GM23338 (cell line): ENCODE data around the gene CRMP1. TPM values are rescaled to one million over a fixed set of nuclear protein-coding genes. Genes with fewer than 3 reads are reported as not detected.

Experiments
- ATAC-seq: fragments of 200-7000 bp; cut with Tn5 transposase; 3 replicates; pipeline ENCODE4 v1.9.1; 2020
- DNase-seq: peaks from one replicate; pipeline ENCODE4 v3.0.0-alpha.2; 2015; ENCODE audit warnings: low spot score
- H2AFZ ChIP-seq: fragments of 200-600 bp; sonication (generic); 2 replicates; pipeline ENCODE4 v1.8.0; 2016; ENCODE audit warnings: antibody characterized with exemption, mild to moderate bottlenecking, moderate library complexity
- H3F3A ChIP-seq: fragments of 200-600 bp; sonication (generic); replicated peaks from 2 replicates; pipeline ENCODE4 v1.8.0; 2017; ENCODE audit warnings: antibody characterized with exemption, mixed run types, low read depth
- H3K27ac ChIP-seq: fragments of 200-600 bp; sonication (generic); 2 replicates; pipeline ENCODE4 v1.6.1; 2016; ENCODE audit warnings: low read depth
- H3K27me3 ChIP-seq: fragments of 200-600 bp; sonication (generic); 2 replicates; pipeline ENCODE4 v1.8.0; 2016; ENCODE audit warnings: mild to moderate bottlenecking, mixed run types, moderate library complexity; ENCODE audit not compliant: insufficient read depth
- H3K36me3 ChIP-seq: fragments of 200-600 bp; sonication (generic); 2 replicates; pipeline ENCODE4 v1.8.0; 2016; ENCODE audit warnings: mild to moderate bottlenecking; ENCODE audit not compliant: insufficient read depth
- H3K4me1 ChIP-seq: fragments of 200-600 bp; sonication (generic); 2 replicates; pipeline ENCODE4 v1.8.0; 2016; ENCODE audit warnings: mild to moderate bottlenecking, moderate library complexity; ENCODE audit not compliant: insufficient read depth
- H3K4me2 ChIP-seq: fragments of 200-600 bp; sonication (generic); 2 replicates; pipeline ENCODE4 v1.7.1; 2017; ENCODE audit warnings: mixed run types
- H3K4me3 ChIP-seq: fragments of 200-600 bp; sonication (generic); 2 replicates; pipeline ENCODE4 v1.6.1; 2016; ENCODE audit warnings: mixed run types
- H3K79me2 ChIP-seq: fragments of 200-600 bp; sonication (generic); replicated peaks from 2 replicates; pipeline ENCODE4 v1.8.0; 2017; ENCODE audit warnings: mild to moderate bottlenecking; ENCODE audit not compliant: insufficient read depth
- H3K9me2 ChIP-seq: fragments of 200-600 bp; sonication (generic); 2 replicates; pipeline ENCODE4 v1.8.0; 2017; ENCODE audit not compliant: insufficient read depth
- H4K20me1 ChIP-seq: fragments of 200-600 bp; sonication (generic); replicated peaks from 2 replicates; pipeline ENCODE4 v1.8.0; 2017; ENCODE audit warnings: mild to moderate bottlenecking; ENCODE audit not compliant: insufficient read depth
- H3K27ac Mint-ChIP-seq: 2 replicates; pipeline ENCODE4 v1.8.0; 2020; ENCODE audit warnings: inconsistent platforms, mild to moderate bottlenecking, moderate library complexity, mixed read lengths
- H3K27me3 Mint-ChIP-seq: 3 replicates; pipeline ENCODE4 v1.8.0; 2022; ENCODE audit warnings: low read depth, mild to moderate bottlenecking, moderate library complexity, mixed read lengths, inconsistent platforms; ENCODE audit not compliant: insufficient read depth, poor library complexity
- H3K36me3 Mint-ChIP-seq: 3 replicates; pipeline ENCODE4 v1.8.0; 2021; ENCODE audit warnings: low read depth, mild to moderate bottlenecking, inconsistent platforms, moderate library complexity, mixed read lengths
- H3K4me1 Mint-ChIP-seq: 3 replicates; pipeline ENCODE4 v1.8.0; 2020; ENCODE audit warnings: mild to moderate bottlenecking, inconsistent platforms, mixed read lengths
- H3K4me3 Mint-ChIP-seq: 3 replicates; pipeline ENCODE4 v1.8.0; 2021; ENCODE audit warnings: moderate library complexity, mild to moderate bottlenecking, inconsistent platforms, mixed read lengths
- H3K9me3 Mint-ChIP-seq: 3 replicates; pipeline ENCODE4 v1.8.0; 2020; ENCODE audit warnings: moderate library complexity, mild to moderate bottlenecking, inconsistent platforms, mixed read lengths
- CREB1 ChIP-seq: fragments of 250-450 bp; sonication (Bioruptor Pico); IDR thresholded peaks from 2 replicates; pipeline ENCODE4 v1.5.0; 2020; ENCODE audit warnings: low read depth, mild to moderate bottlenecking, moderate library complexity
- EZH2 ChIP-seq: fragments of 200-600 bp; sonication (generic); IDR thresholded peaks from one replicate; pipeline ENCODE4 v1.8.0; 2017; ENCODE audit warnings: antibody characterized with exemption, mild to moderate bottlenecking, low read depth; ENCODE audit not compliant: unreplicated experiment
- JUNB ChIP-seq: IDR thresholded peaks from one replicate; pipeline ENCODE4 v1.6.1; 2016; ENCODE audit warnings: antibody characterized with exemption; ENCODE audit not compliant: unreplicated experiment
- POLR2AphosphoS5 ChIP-seq: IDR thresholded peaks from 2 replicates; pipeline ENCODE4 v1.6.1; 2016; ENCODE audit warnings: antibody characterized with exemption, low read depth
- STAT1 ChIP-seq: IDR thresholded peaks from one replicate; pipeline ENCODE4 v1.6.1; 2016; ENCODE audit warnings: antibody characterized with exemption; ENCODE audit not compliant: unreplicated experiment
- ZNF114 ChIP-seq: fragments of 250-450 bp; sonication (Bioruptor Pico); IDR thresholded peaks from 2 replicates; pipeline ENCODE4 v1.5.0; 2020; ENCODE audit warnings: mild to moderate bottlenecking, moderate library complexity
- ZNF331 ChIP-seq: fragments of 250-450 bp; sonication (Bioruptor Pico); IDR thresholded peaks from 2 replicates; pipeline ENCODE4 v1.5.0; 2020; ENCODE audit warnings: low read depth, mild to moderate bottlenecking, moderate library complexity
- long read RNA-seq: library from polyadenylated mRNA; unstranded; transcript quantifications from one replicate; pipeline ENCODE4 v2.0.0, GENCODE V29; 2020; ENCODE audit not compliant: unreplicated experiment
- polyA plus RNA-seq: library from polyadenylated mRNA; unstranded; fragments of >200 nt; fragmentation: Nextera tagmentation; extraction: Ambion mirVana; gene quantifications from 2 replicates; pipeline ENCODE4 v1.2.1, GENCODE V29; 2016
- total RNA-seq: library from RNA; depleted of rRNA; stranded (reverse); fragments of >200 nt; shearing (Covaris generic); gene quantifications from 2 replicates; pipeline ENCODE4 v1.2.3, GENCODE V29; 2014; rRNA removed
- TF ChIP-seq, protein P1 (sequence below): IDR thresholded peaks from 2 replicates; pipeline ENCODE4 v1.6.1; 2016; ENCODE audit warnings: antibody characterized with exemption
- TF ChIP-seq, protein P2 (sequence below): IDR thresholded peaks from one replicate; pipeline ENCODE4 v1.6.1; 2018; ENCODE audit warnings: antibody characterized with exemption; ENCODE audit not compliant: unreplicated experiment
- TF ChIP-seq, protein P3 (sequence below), 2 experiments: fragments of 200-600 bp in 1 of 2; sonication (generic) in 1 of 2; conservative IDR thresholded peaks; 2 replicates each; pipeline versions ENCODE4 v1.5.1 to v1.6.1; 2016 to 2017; ENCODE audit warnings: antibody characterized with exemption in 2 of 2, low read depth in 2 of 2, mild to moderate bottlenecking in 2 of 2, moderate library complexity in 1 of 2

CRMP1 gene
- total RNA-seq = 143 and 146 TPM in 2 replicates
- polyA plus RNA-seq = 52.7 and 53.6 TPM in 2 replicates
- long read RNA-seq, transcript CRMP1-205 (14 exons, 2,764 nt) = minor isoform, 6 of 65 reads
- long read RNA-seq, transcript CRMP1-202 (14 exons, 2,911 nt) = major isoform, 45 of 65 reads
- long read RNA-seq, partial matches to known transcripts = 8 of 65 reads
- long read RNA-seq, other reads (novel, unspliced or antisense) = 5 of 65 reads

DNA sequence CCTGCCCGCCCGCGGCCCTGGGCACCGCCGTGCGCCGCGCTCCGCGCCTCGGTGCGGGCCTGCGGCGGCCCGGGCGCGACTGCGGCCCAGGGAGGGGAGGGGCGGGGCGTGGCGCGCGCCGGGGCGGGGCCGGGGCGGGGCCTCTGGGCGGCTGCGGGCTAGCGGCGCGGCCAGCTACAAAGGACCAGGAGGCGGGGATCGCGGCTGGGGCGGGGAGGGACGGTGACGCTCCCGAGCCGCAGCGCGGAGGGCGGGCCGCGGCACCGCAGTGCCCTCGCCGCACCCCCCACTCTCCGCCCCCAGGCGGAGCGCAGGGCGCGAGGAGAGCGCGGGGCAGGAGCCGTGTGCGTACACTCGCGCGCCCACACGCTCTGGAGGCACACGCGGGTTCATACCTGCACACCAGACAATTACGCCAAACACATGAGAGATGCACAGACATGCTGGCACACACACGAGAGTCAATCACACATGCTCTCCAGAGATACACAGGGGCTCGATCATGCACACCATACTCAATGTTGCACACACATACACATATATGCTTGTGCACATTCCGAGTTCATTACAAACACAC lies at the start of gene CRMP1:
TSS of gene CRMP1 (minus strand) at position 83 of the 577 bp plus-strand sequence. CDS start 117 bp downstream, outside the sequence.
- Histone ChIP-seq H3K27ac (no peak within 1 kb of the TSS), H3K27me3 (peaks cover 69% of the 10 kb centered on the region), H3K9me2 (no peaks in the 10 kb centered on the region), H3K4me2 (peak within 1 kb of the TSS; percentile 99), H3K4me3 (peak within 1 kb of the TSS; percentile 93), H3K36me3 (no peaks in the 10 kb centered on the region), H3K79me2 (peaks cover 4% of the 10 kb centered on the region; the same call in 1 of the 2 replicates), H3F3A (0 out of 2 replicates have a peak, but pooled peaks cover 4% of the 10 kb centered on the region), H4K20me1 (peaks cover 8% of the 10 kb centered on the region; the same call in 1 of the 2 replicates), H3K4me1 (peaks cover 27% of the 10 kb centered on the region), H2AFZ (peak within 1 kb of the TSS; percentile 78; the same call in 1 of the 2 replicates)
- DNase-seq (peak; percentile 85), ATAC-seq (peak; percentile 21)
- peaks cover 70% of the 10 kb centered on the region for H3K27me3 Mint-ChIP-seq
- H3K9me3 Mint-ChIP-seq = peaks cover 13% of the 10 kb centered on the region; the same call in 2 of the 3 replicates
- no peaks in the 10 kb centered on the region; the same call in 1 of the 3 replicates for H3K36me3 Mint-ChIP-seq
- peak within 1 kb of the TSS; percentile 80 for H3K4me3 Mint-ChIP-seq
- TF ChIP-seq POLR2AphosphoS5 (0 out of 2 replicates have a peak, but pooled peaks have one; percentile 12), CREB1 (CRISPR knock-in tag) (peak; percentile 52; the same call in 1 of the 2 replicates), STAT1 (no peak)
- no peak within 1 kb of the TSS for H3K27ac Mint-ChIP-seq
- peaks cover 39% of the 10 kb centered on the region for H3K4me1 Mint-ChIP-seq

DNA sequence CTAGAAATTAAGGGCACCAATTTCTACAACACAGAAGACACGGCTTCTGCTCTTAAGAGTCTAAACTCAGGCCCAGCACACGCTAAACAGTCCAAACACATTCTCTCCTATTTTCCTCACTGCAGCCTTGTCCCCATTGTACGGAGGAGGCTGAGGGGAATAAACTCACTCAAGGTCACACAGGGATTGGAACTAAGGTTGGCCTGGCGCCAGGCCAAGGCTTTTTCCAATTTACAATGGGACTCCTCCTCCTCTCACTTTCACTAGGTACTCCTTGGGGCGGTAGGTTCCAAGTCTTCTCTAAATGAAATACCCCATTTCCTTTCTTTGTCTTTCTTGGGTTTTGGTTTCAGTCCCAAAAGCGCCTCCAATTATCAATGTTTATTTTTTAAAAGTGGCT lies 48.7 kb upstream of the CRMP1 start:
- H3K4me3 Mint-ChIP-seq = no peak overlapping the region
- TF ChIP-seq, protein P1, sequence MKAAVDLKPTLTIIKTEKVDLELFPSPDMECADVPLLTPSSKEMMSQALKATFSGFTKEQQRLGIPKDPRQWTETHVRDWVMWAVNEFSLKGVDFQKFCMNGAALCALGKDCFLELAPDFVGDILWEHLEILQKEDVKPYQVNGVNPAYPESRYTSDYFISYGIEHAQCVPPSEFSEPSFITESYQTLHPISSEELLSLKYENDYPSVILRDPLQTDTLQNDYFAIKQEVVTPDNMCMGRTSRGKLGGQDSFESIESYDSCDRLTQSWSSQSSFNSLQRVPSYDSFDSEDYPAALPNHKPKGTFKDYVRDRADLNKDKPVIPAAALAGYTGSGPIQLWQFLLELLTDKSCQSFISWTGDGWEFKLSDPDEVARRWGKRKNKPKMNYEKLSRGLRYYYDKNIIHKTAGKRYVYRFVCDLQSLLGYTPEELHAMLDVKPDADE = no peak
- TF ChIP-seq, protein P2, sequence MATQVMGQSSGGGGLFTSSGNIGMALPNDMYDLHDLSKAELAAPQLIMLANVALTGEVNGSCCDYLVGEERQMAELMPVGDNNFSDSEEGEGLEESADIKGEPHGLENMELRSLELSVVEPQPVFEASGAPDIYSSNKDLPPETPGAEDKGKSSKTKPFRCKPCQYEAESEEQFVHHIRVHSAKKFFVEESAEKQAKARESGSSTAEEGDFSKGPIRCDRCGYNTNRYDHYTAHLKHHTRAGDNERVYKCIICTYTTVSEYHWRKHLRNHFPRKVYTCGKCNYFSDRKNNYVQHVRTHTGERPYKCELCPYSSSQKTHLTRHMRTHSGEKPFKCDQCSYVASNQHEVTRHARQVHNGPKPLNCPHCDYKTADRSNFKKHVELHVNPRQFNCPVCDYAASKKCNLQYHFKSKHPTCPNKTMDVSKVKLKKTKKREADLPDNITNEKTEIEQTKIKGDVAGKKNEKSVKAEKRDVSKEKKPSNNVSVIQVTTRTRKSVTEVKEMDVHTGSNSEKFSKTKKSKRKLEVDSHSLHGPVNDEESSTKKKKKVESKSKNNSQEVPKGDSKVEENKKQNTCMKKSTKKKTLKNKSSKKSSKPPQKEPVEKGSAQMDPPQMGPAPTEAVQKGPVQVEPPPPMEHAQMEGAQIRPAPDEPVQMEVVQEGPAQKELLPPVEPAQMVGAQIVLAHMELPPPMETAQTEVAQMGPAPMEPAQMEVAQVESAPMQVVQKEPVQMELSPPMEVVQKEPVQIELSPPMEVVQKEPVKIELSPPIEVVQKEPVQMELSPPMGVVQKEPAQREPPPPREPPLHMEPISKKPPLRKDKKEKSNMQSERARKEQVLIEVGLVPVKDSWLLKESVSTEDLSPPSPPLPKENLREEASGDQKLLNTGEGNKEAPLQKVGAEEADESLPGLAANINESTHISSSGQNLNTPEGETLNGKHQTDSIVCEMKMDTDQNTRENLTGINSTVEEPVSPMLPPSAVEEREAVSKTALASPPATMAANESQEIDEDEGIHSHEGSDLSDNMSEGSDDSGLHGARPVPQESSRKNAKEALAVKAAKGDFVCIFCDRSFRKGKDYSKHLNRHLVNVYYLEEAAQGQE = no peak
- TF ChIP-seq, protein P3, sequence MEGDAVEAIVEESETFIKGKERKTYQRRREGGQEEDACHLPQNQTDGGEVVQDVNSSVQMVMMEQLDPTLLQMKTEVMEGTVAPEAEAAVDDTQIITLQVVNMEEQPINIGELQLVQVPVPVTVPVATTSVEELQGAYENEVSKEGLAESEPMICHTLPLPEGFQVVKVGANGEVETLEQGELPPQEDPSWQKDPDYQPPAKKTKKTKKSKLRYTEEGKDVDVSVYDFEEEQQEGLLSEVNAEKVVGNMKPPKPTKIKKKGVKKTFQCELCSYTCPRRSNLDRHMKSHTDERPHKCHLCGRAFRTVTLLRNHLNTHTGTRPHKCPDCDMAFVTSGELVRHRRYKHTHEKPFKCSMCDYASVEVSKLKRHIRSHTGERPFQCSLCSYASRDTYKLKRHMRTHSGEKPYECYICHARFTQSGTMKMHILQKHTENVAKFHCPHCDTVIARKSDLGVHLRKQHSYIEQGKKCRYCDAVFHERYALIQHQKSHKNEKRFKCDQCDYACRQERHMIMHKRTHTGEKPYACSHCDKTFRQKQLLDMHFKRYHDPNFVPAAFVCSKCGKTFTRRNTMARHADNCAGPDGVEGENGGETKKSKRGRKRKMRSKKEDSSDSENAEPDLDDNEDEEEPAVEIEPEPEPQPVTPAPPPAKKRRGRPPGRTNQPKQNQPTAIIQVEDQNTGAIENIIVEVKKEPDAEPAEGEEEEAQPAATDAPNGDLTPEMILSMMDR (conservative IDR thresholded peaks at IDR 0.05; ENCODE audit: low read depth in 2 of 2) = no peak
- TF ChIP-seq ZNF331 (CRISPR knock-in tag) = no peak
- no peak for TF ChIP-seq ZNF114 (CRISPR knock-in tag)
- TF ChIP-seq STAT1 = no peak
- TF ChIP-seq JUNB = no peak
- no peak for TF ChIP-seq EZH2
- TF ChIP-seq POLR2AphosphoS5 = no peak

More for the DNA sequence above, 48.7 kb upstream of the CRMP1 start:
- ATAC-seq = no peak
- Mint-ChIP-seq H3K4me1 (peaks cover 15% of the 10 kb centered on the region; the same call in 2 of the 3 replicates), H3K36me3 (peaks cover 3% of the 10 kb centered on the region; the same call in 2 of the 3 replicates), H3K9me3 (peaks cover 15% of the 10 kb centered on the region), H3K27me3 (peaks cover 13% of the 10 kb centered on the region), H3K27ac (no peak overlapping the region)
- Histone ChIP-seq H3K4me3 (no peak overlapping the region), H3K79me2 (no peaks in the 10 kb centered on the region), H3K36me3 (0 out of 2 replicates have a peak, but pooled peaks cover 1% of the 10 kb centered on the region), H4K20me1 (no peaks in the 10 kb centered on the region), H3K27ac (no peak overlapping the region), H3K4me2 (0 out of 2 replicates have a peak overlapping the region, but pooled peaks have one; percentile 27), H2AFZ (no peak overlapping the region; the same call in 1 of the 2 replicates), H3F3A (no peaks in the 10 kb centered on the region), H3K9me2 (no peaks in the 10 kb centered on the region), H3K27me3 (no peaks in the 10 kb centered on the region), H3K4me1 (peaks cover 13% of the 10 kb centered on the region; the same call in 1 of the 2 replicates)
- DNase-seq = no peak
